ENCODE data around the gene TNIP1.

GRCh38 chr5:151006704-151007334 lies 74.0 kb downstream of the TNIP1 start:
- no peak for TF ChIP-seq CTCF (IDR thresholded peaks at IDR 0.05)
- TF ChIP-seq POLR2A (IDR thresholded peaks at IDR 0.05): no peak

All from thyroid gland (tissue), 4 donors.